RWPE2 (cell line): ENCODE measurements around the gene PTPRN2.
A peak's percentile ranks its signal among the peaks of the same experiment; 100 is the strongest.

ENCODE experiments used
- ATAC-seq: fragments of 200-7000 bp; cut with Tn5 transposase; 3 replicates; pipeline ENCODE4 v1.9.1; 2021; ENCODE audit warnings: low read depth
- DNase-seq: peaks from one replicate; pipeline ENCODE4 v3.0.0-alpha.2; 2020; ENCODE audit warnings: low spot score
- H3K27ac ChIP-seq: fragments of 450-650 bp; 2 replicates; pipeline ENCODE4 v1.5.1; 2017; ENCODE audit warnings: mild to moderate bottlenecking; ENCODE audit not compliant: poor library complexity, severe bottlenecking
- H3K27me3 ChIP-seq: fragments of 250-450 bp; sonication (Bioruptor Pico); 2 replicates; pipeline ENCODE4 v1.5.1; 2021; ENCODE audit warnings: mild to moderate bottlenecking, moderate library complexity; ENCODE audit not compliant: insufficient read depth, poor library complexity, severe bottlenecking
- H3K36me3 ChIP-seq: fragments of 250-450 bp; sonication (Bioruptor Pico); 2 replicates; pipeline ENCODE4 v1.5.1; 2020; ENCODE audit warnings: low read depth, mild to moderate bottlenecking, moderate library complexity
- H3K4me1 ChIP-seq: fragments of 250-450 bp; sonication (Bioruptor Pico); 2 replicates; pipeline ENCODE4 v1.5.1; 2021; ENCODE audit warnings: mild to moderate bottlenecking, moderate library complexity; ENCODE audit not compliant: insufficient read depth, poor library complexity, severe bottlenecking
- H3K4me3 ChIP-seq: fragments of 250-450 bp; sonication (Bioruptor Pico); 2 replicates; pipeline ENCODE4 v1.5.1; 2021; ENCODE audit warnings: mild to moderate bottlenecking, moderate library complexity; ENCODE audit not compliant: severe bottlenecking
- H3K9me3 ChIP-seq: fragments of 250-450 bp; sonication (Bioruptor Pico); 2 replicates; pipeline ENCODE4 v1.5.1; 2021; ENCODE audit warnings: mild to moderate bottlenecking, moderate library complexity; ENCODE audit not compliant: severe bottlenecking
- CTCF ChIP-seq: fragments of 450-650 bp; IDR thresholded peaks from one replicate; pipeline ENCODE4 v1.5.1; 2017; ENCODE audit warnings: mild to moderate bottlenecking, moderate library complexity; ENCODE audit not compliant: poor library complexity, severe bottlenecking

PTPRN2 gene

GRCh38 chr7:157881048-157881771 lies 706.4 kb downstream of the PTPRN2 start:
- no peak for ATAC-seq
- Histone ChIP-seq H3K4me3 (no peak overlapping the region), H3K36me3 (no peaks in the 10 kb centered on the region), H3K9me3 (peaks cover 3% of the 10 kb centered on the region), H3K4me1 (no peaks in the 10 kb centered on the region), H3K27ac (no peak overlapping the region), H3K27me3 (no peaks in the 10 kb centered on the region)
- DNase-seq = no peak
- no peak for TF ChIP-seq CTCF

- no peak for DNase-seq
- no peak for TF ChIP-seq CTCF
- H3K9me3 ChIP-seq = peaks cover 3% of the 10 kb centered on the region
Measured at GRCh38 chr7:157879391-157879790, 708.2 kb downstream of the PTPRN2 start.

GRCh38 chr7:157877298-157878090 lies 710.1 kb downstream of the PTPRN2 start:
- no peak for TF ChIP-seq CTCF
- no peaks in the 10 kb centered on the region for H3K27me3 ChIP-seq
- DNase-seq (peak; percentile 32), ATAC-seq (no peak)
- H3K9me3 ChIP-seq = peaks cover 3% of the 10 kb centered on the region
- H3K4me1 ChIP-seq = no peaks in the 10 kb centered on the region
- H3K27ac ChIP-seq = no peak overlapping the region
- no peaks in the 10 kb centered on the region for H3K36me3 ChIP-seq
- H3K4me3 ChIP-seq = no peak overlapping the region

More at GRCh38 chr7:157879391-157879790, 708.2 kb downstream of the PTPRN2 start:
- no peaks in the 10 kb centered on the region for H3K36me3 ChIP-seq
- H3K4me3 ChIP-seq = no peak overlapping the region
- no peak overlapping the region for H3K27ac ChIP-seq
- H3K27me3 ChIP-seq = no peaks in the 10 kb centered on the region
- no peak for ATAC-seq
- no peaks in the 10 kb centered on the region for H3K4me1 ChIP-seq

GRCh38 chr7:157876469-157877285 lies 710.9 kb downstream of the PTPRN2 start:
- peak; percentile 33 for DNase-seq
- no peak for TF ChIP-seq CTCF
- H3K36me3 ChIP-seq = no peaks in the 10 kb centered on the region
- no peak overlapping the region for H3K4me3 ChIP-seq
- no peak for ATAC-seq
- H3K4me1 ChIP-seq = no peaks in the 10 kb centered on the region
- no peak overlapping the region for H3K27ac ChIP-seq
- no peaks in the 10 kb centered on the region for H3K27me3 ChIP-seq
- H3K9me3 ChIP-seq = peaks cover 3% of the 10 kb centered on the region
